ENCODE results near the gene RBM39.

GRCh38 chr20:35664466-35665206 is 77.4 kb downstream of the RBM39 start, which contains the start of the genes CPNE1 and RBM12:
- TF ChIP-seq CTCF (IDR thresholded peaks at IDR 0.05) = no peak
- peak; percentile 99 for TF ChIP-seq POLR2AphosphoS5 (IDR thresholded peaks at IDR 0.05; ENCODE audit: low read depth, low read length)
- TF ChIP-seq TCF7L2 (IDR thresholded peaks at IDR 0.05; ENCODE audit: low read depth, low read length) = 0 out of 2 replicates have a peak, but pooled peaks have one; percentile 26

Data from Panc1 (cell line).